A549 (cell line): ENCODE measurements around the gene CD5L.

Experiments
- CHD2 ChIP-seq: fragments of 150-350 bp; IDR thresholded peaks from 2 replicates; pipeline ENCODE4 v1.6.1; 2014; ENCODE audit warnings: low read length; ENCODE audit not compliant: partially characterized antibody
- CTCF ChIP-seq: fragments of >200 bp; sonication (Bioruptor Twin); formaldehyde crosslinking; IDR thresholded peaks from 3 replicates; pipeline ENCODE4 v1.5.1; 2016
- FOXS1 ChIP-seq: fragments of 250-450 bp; sonication (Bioruptor Pico); IDR thresholded peaks from 2 replicates; pipeline ENCODE4 v1.5.0; 2020; ENCODE audit warnings: mild to moderate bottlenecking, moderate library complexity
- HMGXB4 ChIP-seq: fragments of 250-450 bp; sonication (Bioruptor Pico); IDR thresholded peaks from 2 replicates; pipeline ENCODE4 v1.5.0; 2021; ENCODE audit warnings: mild to moderate bottlenecking, moderate library complexity, borderline replicate concordance
- MYC ChIP-seq: IDR thresholded peaks from 2 replicates; pipeline ENCODE4 v1.6.1; 2012; ENCODE audit warnings: mild to moderate bottlenecking, inconsistent platforms, low read length, improper control_type of control experiment, borderline replicate concordance
- NR3C1 ChIP-seq: fragments of >200 bp; sonication (Bioruptor Twin); formaldehyde crosslinking; IDR thresholded peaks from 3 replicates; pipeline ENCODE4 v1.6.1; 2017
- POLR2A ChIP-seq: IDR thresholded peaks from 2 replicates; pipeline ENCODE4 v1.6.1; 2012; ENCODE audit warnings: mild to moderate bottlenecking, low read length

GRCh38 chr1:157799996-157800395 lies 41.6 kb downstream of the CD5L start:
- TF ChIP-seq FOXS1 (no peak), CTCF (no peak), MYC (no peak), NR3C1 (no peak), HMGXB4 (CRISPR knock-in tag) (no peak), CHD2 (no peak), POLR2A (no peak)
